Endodermal cell (in vitro differentiated cells): ENCODE data around the gene TMEM239. TPM values are rescaled to one million over a fixed set of nuclear protein-coding genes. Genes with fewer than 3 reads are reported as not detected.
A peak's percentile ranks its signal among the peaks of the same experiment; 100 is the strongest.

Experiments
- DNase-seq: peaks from one replicate; pipeline ENCODE4 v3.0.0-alpha.2; 2017
- H3K27ac ChIP-seq: 2 replicates; pipeline ENCODE4 v1.5.1; 2013; ENCODE audit warnings: mild to moderate bottlenecking, low read depth, low read length, moderate library complexity
- H3K27me3 ChIP-seq: 2 replicates; pipeline ENCODE4 v1.6.1; 2013; ENCODE audit warnings: mild to moderate bottlenecking, low read length, moderate library complexity; ENCODE audit not compliant: insufficient read depth, control insufficient read depth, poor library complexity, severe bottlenecking
- H3K36me3 ChIP-seq: 2 replicates; pipeline ENCODE4 v1.7.0; 2013; ENCODE audit warnings: mild to moderate bottlenecking, low read length, moderate library complexity; ENCODE audit not compliant: control insufficient read depth, insufficient read depth
- H3K4me1 ChIP-seq: one replicate; pipeline ENCODE4 v1.7.0; 2013; ENCODE audit warnings: low read length; ENCODE audit not compliant: control insufficient read depth, insufficient read depth
- H3K4me3 ChIP-seq: 2 replicates; pipeline ENCODE4 v1.5.1; 2013; ENCODE audit warnings: mild to moderate bottlenecking, low read length, moderate library complexity
- H3K9ac ChIP-seq: 2 replicates; pipeline ENCODE4 v1.6.1; 2013; ENCODE audit warnings: mild to moderate bottlenecking, low read length, moderate library complexity; ENCODE audit not compliant: poor library complexity, severe bottlenecking; ENCODE audit errors: extremely low read depth
- H3K9me3 ChIP-seq: 2 replicates; pipeline ENCODE4 v1.6.1; 2013; ENCODE audit warnings: mild to moderate bottlenecking, low read length, moderate library complexity; ENCODE audit not compliant: control insufficient read depth
- H3K27ac Mint-ChIP-seq: 2 replicates; pipeline ENCODE4 v1.8.0; 2020; ENCODE audit warnings: mixed read lengths
- H3K27me3 Mint-ChIP-seq: 2 replicates; pipeline ENCODE4 v1.8.0; 2021; ENCODE audit warnings: mild to moderate bottlenecking, mixed read lengths; ENCODE audit not compliant: insufficient read depth
- H3K36me3 Mint-ChIP-seq: 2 replicates; pipeline ENCODE4 v1.8.0; 2020; ENCODE audit warnings: low read depth, mixed read lengths
- H3K4me1 Mint-ChIP-seq: 2 replicates; pipeline ENCODE4 v1.8.0; 2020; ENCODE audit warnings: mixed read lengths
- H3K4me3 Mint-ChIP-seq: 2 replicates; pipeline ENCODE4 v1.8.0; 2020; ENCODE audit warnings: mild to moderate bottlenecking, moderate library complexity, mixed read lengths
- H3K9me3 Mint-ChIP-seq: 2 replicates; pipeline ENCODE4 v1.8.0; 2020; ENCODE audit warnings: mild to moderate bottlenecking, mixed read lengths
- WGBS, 2 experiments: methylation state at CpG; one replicate each; pipeline versions ENCODE4 v1.1.5 to v1.1.7; 2013; ENCODE audit warnings: missing lambda C conversion rate in 2 of 2, mixed read lengths in 1 of 2; ENCODE audit not compliant: insufficient coverage in 1 of 2, insufficient read length in 1 of 2; 5-methylcytosine and 5-hydroxymethylcytosine counted together
- total RNA-seq, 2 donors: library from RNA; stranded (reverse); fragmentation: NEBNext Ultra II Directional in 1 of 2; extraction: Animal tissue kit (Norgen Biotek cat#: 25700) in 1 of 2; gene quantifications; 2 replicates in 1 of 2; 3 replicates in 1 of 2; pipeline ENCODE4 v1.2.1, GENCODE V29; 2021
- TF ChIP-seq, protein P1 (sequence below): fragments of 200-600 bp; sonication (generic); conservative IDR thresholded peaks from 2 replicates; pipeline ENCODE4 v1.5.0; 2021; ENCODE audit warnings: antibody characterized with exemption, mild to moderate bottlenecking

TMEM239 gene
- total RNA-seq, 2 donors from 2014 or later = not detected

DNA sequence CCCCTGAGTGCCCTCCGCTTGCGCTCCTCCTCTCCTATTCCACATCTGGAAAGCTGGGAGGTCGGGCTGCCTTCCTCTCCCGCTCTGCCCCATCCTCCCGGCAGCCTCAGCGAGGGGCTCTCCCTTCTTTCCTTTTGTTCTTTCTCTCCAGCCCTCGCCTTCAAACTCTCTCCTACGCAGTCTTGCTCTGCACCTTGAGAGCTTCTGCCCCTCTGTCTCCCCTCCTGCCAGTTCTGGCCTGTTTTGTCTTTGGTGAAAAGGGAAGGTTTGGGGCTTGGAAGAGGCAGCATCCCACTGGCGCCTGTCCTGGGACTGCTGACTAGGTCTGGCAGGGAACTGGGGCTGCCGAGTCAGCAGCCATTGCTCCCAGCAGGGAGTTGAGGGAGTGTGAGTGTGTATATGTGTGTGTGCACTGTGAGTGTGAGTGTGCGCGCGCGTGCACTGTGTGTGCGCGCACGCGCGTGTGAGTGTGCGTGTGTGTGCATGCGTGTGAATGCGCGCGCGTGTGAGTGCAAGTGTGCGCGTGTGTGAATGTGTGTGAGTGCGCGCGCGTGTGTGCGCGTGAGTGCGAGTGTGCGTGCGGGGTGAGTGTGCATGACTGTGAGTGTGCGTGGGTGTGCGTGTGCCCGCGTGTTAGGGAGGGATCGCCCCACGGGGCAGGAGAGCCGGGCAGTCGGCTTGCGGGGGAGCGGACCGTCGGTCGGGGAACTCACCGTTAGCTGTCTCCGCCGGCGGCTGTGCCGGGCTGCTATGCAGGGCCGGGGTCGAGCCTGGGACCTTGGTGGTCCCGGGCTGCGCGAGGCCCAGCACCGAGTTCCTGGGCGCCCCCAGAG lies 16.3 kb upstream of the TMEM239 start:
- no peaks in the 10 kb centered on the region for H3K9me3 ChIP-seq
- peaks cover 29% of the 10 kb centered on the region for H3K36me3 Mint-ChIP-seq

DNA sequence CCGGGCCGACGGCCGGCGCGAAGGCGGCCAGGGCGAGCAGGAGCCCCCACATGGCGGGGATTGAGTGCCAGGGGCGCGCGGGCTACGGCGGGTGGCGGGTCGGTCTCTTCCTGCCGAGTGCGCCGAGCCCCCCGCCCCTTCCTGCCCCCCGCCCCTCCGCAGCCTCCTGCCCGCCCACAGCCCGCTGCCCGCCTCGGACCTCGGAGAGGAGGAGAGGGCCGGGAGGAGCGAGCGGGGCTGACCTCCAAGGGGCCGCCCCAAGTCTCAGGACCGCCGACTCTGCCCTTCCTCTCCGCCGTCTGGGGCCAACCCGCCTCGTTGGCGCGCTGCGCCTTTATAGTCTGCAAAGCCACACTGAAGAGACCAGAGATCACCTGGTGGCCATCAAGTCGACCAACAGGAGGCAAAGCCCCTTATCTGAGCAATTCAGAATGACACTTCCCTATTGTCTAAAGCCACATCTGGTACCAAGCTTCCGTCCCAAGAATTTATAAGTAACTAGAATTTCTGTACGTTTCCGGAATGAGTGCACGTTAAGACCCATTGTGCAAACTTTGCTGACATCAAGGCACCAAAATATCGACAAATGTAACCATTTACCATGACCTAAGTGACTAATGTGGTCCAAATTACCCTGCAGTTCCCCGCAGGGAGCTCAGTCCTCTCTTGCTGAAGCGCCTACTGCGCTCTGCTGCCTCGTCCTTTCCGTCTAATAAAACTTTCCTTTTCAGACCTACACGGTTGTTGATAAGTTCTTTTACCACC lies 15.5 kb upstream of the TMEM239 start, which contains the start of gene CPXM1:
Gene CPXM1 (minus strand): TSS at position 107 of the 765 bp plus-strand sequence. CDS start 55 bp downstream, at position 52.
- Histone ChIP-seq H3K9ac (peak within 1 kb of the TSS; percentile 39), H3K27ac (peak within 1 kb of the TSS; percentile 83), H3K36me3 (peaks cover 18% of the 10 kb centered on the region), H3K27me3 (peaks cover 47% of the 10 kb centered on the region), H3K9me3 (no peaks in the 10 kb centered on the region), H3K4me1 (no peaks in the 10 kb centered on the region), H3K4me3 (peak within 1 kb of the TSS; percentile 81)
- TF ChIP-seq, protein P1, sequence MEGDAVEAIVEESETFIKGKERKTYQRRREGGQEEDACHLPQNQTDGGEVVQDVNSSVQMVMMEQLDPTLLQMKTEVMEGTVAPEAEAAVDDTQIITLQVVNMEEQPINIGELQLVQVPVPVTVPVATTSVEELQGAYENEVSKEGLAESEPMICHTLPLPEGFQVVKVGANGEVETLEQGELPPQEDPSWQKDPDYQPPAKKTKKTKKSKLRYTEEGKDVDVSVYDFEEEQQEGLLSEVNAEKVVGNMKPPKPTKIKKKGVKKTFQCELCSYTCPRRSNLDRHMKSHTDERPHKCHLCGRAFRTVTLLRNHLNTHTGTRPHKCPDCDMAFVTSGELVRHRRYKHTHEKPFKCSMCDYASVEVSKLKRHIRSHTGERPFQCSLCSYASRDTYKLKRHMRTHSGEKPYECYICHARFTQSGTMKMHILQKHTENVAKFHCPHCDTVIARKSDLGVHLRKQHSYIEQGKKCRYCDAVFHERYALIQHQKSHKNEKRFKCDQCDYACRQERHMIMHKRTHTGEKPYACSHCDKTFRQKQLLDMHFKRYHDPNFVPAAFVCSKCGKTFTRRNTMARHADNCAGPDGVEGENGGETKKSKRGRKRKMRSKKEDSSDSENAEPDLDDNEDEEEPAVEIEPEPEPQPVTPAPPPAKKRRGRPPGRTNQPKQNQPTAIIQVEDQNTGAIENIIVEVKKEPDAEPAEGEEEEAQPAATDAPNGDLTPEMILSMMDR = peak; percentile 71
- H3K4me3 Mint-ChIP-seq = peak within 1 kb of the TSS; percentile 84
- peak; percentile 93 for DNase-seq
- WGBS, 2 experiments = 1 to 2% methylated on average over 25 to 51 of the region's 52 CpGs
- peaks cover 29% of the 10 kb centered on the region for H3K36me3 Mint-ChIP-seq
- H3K4me1 Mint-ChIP-seq = peaks cover 18% of the 10 kb centered on the region
- H3K27ac Mint-ChIP-seq = peak within 1 kb of the TSS; percentile 75
- H3K27me3 Mint-ChIP-seq = peaks cover 44% of the 10 kb centered on the region
- H3K9me3 Mint-ChIP-seq = no peaks in the 10 kb centered on the region

More for the DNA sequence above, 16.3 kb upstream of the TMEM239 start:
- H3K4me3 ChIP-seq = peak overlapping the region; percentile 81
- DNase-seq = peak; percentile 82
- peaks cover 23% of the 10 kb centered on the region for H3K36me3 ChIP-seq
- peak overlapping the region; percentile 39 for H3K9ac ChIP-seq
- no peaks in the 10 kb centered on the region for H3K4me1 ChIP-seq
- 3 to 6% methylated on average over 20 to 53 of the region's 61 CpGs for WGBS, 2 experiments
- H3K4me1 Mint-ChIP-seq = peaks cover 18% of the 10 kb centered on the region
- H3K27me3 Mint-ChIP-seq = peaks cover 36% of the 10 kb centered on the region
- peak overlapping the region; percentile 84 for H3K4me3 Mint-ChIP-seq
- peak overlapping the region; percentile 83 for H3K27ac ChIP-seq
- TF ChIP-seq, protein P1 = no peak
- peaks cover 39% of the 10 kb centered on the region for H3K27me3 ChIP-seq
- peak overlapping the region; percentile 75 for H3K27ac Mint-ChIP-seq
- no peaks in the 10 kb centered on the region for H3K9me3 Mint-ChIP-seq

DNA sequence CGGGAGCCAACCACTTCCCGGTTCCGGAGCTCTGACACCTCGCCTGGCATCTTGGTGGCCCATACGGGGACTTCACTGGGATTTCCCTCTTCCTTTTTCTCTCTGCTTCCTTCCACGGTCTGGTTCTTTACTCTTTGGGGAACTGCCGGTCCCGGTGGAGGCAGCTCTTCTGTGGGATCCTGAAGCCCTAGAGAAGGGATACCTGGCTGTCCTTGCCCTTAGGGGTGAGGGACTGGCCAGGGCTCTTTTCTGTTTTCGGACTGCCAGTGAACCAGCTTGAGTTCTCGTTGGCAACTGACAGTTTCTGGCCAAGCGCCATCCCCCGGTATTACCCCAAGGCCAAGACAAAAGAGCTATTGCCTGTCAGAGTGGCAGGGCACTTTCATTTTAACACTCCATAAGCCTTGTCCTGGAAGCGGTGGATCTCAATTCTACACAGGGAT lies 14.9 kb upstream of the TMEM239 start:
- H3K27me3 ChIP-seq = peaks cover 54% of the 10 kb centered on the region
- no peak overlapping the region for H3K27ac ChIP-seq
- TF ChIP-seq, protein P1 = no peak
- 19 to 27% methylated on average over 9 to 13 of the region's 13 CpGs for WGBS, 2 experiments
- H3K4me1 Mint-ChIP-seq = peaks cover 18% of the 10 kb centered on the region
- H3K36me3 ChIP-seq = peaks cover 18% of the 10 kb centered on the region
- no peaks in the 10 kb centered on the region for H3K4me1 ChIP-seq
- H3K4me3 ChIP-seq = peak overlapping the region; percentile 81
- peaks cover 23% of the 10 kb centered on the region for H3K36me3 Mint-ChIP-seq
- H3K9me3 ChIP-seq = no peaks in the 10 kb centered on the region
- no peaks in the 10 kb centered on the region for H3K9me3 Mint-ChIP-seq
- H3K4me3 Mint-ChIP-seq = peak overlapping the region; percentile 84
- no peak for DNase-seq
- H3K27ac Mint-ChIP-seq = no peak overlapping the region
- no peak overlapping the region for H3K9ac ChIP-seq
- peaks cover 50% of the 10 kb centered on the region for H3K27me3 Mint-ChIP-seq
